HAP-1 (cell line): ENCODE results near the gene FLVCR1.
"Not testable (repeated sequence)": the region's sequence is repeated elsewhere in the genome, so short reads cannot be mapped to it uniquely, and the experiment has no call there.

Source experiments
- DNase-seq, 2 experiments: peaks; one replicate each; pipeline ENCODE4 v3.0.0-alpha.2; 2016 to 2020; ENCODE audit warnings: low spot score in 2 of 2
- H3K27me3 ChIP-seq: fragments of 250-450 bp; sonication (Bioruptor Pico); 2 replicates; pipeline ENCODE4 v1.5.1; 2020; ENCODE audit warnings: low read depth, mild to moderate bottlenecking, moderate library complexity
- H3K36me3 ChIP-seq: fragments of 250-450 bp; sonication (Bioruptor Pico); replicated peaks from 2 replicates; pipeline ENCODE4 v1.5.1; 2020; ENCODE audit warnings: mild to moderate bottlenecking
- H3K4me1 ChIP-seq: fragments of 250-450 bp; sonication (Bioruptor Pico); 2 replicates; pipeline ENCODE4 v1.5.1; 2020; ENCODE audit warnings: mild to moderate bottlenecking
- H3K4me3 ChIP-seq: fragments of 250-450 bp; sonication (Bioruptor Pico); 2 replicates; pipeline ENCODE4 v1.5.1; 2020; ENCODE audit warnings: mild to moderate bottlenecking, moderate library complexity
- H3K9me3 ChIP-seq: fragments of 250-450 bp; sonication (Bioruptor Pico); 2 replicates; pipeline ENCODE4 v1.5.1; 2020; ENCODE audit warnings: mild to moderate bottlenecking, moderate library complexity
- in situ Hi-C: fragments of 300-500 bp; cut with MboI; formaldehyde crosslinking; loops from 3 replicates; pipeline ENCODE4 v1.14.3; 2020; ENCODE audit warnings: low sequenced_read_pairs, inconsistent platforms, mixed read lengths

FLVCR1 gene

GRCh38 chr1:212914110-212914509, 56.0 kb downstream of the FLVCR1 start:
- DNase-seq, H3K4me3 ChIP-seq, H3K27me3 ChIP-seq, H3K36me3 ChIP-seq, H3K9me3 ChIP-seq, in situ Hi-C loops: not testable (repeated sequence)
- peaks cover 34% of the 10 kb centered on the region for H3K4me1 ChIP-seq

- H3K4me3 ChIP-seq = no peak overlapping the region
- in situ Hi-C loops = no loop called here
- peaks cover 29% of the 10 kb centered on the region for H3K4me1 ChIP-seq
- peak; percentile 53 to 76 for DNase-seq
- H3K27me3 ChIP-seq = no peaks in the 10 kb centered on the region
- H3K9me3 ChIP-seq = no peaks in the 10 kb centered on the region
- no peaks in the 10 kb centered on the region for H3K36me3 ChIP-seq
Observed at GRCh38 chr1:212914789-212915188, 56.7 kb downstream of the FLVCR1 start.

- no peaks in the 10 kb centered on the region for H3K36me3 ChIP-seq
- peak; percentile 78 to 87 for DNase-seq
- H3K4me3 ChIP-seq = no peak overlapping the region
- in situ Hi-C loops = no loop called here
- no peaks in the 10 kb centered on the region for H3K27me3 ChIP-seq
- no peaks in the 10 kb centered on the region for H3K9me3 ChIP-seq
- H3K4me1 ChIP-seq = peaks cover 27% of the 10 kb centered on the region
Observed at GRCh38 chr1:212915245-212916091, 57.4 kb downstream of the FLVCR1 start.

- in situ Hi-C loops = no loop called here
Observed at GRCh38 chr1:212916481-212917133, 58.5 kb downstream of the FLVCR1 start.

GRCh38 chr1:212917134-212917485, 59.0 kb downstream of the FLVCR1 start:
- Histone ChIP-seq H3K4me3 (no peak overlapping the region), H3K36me3 (no peaks in the 10 kb centered on the region), H3K27me3 (no peaks in the 10 kb centered on the region), H3K9me3 (no peaks in the 10 kb centered on the region), H3K4me1 (peaks cover 27% of the 10 kb centered on the region)
- DNase-seq = no peak
- in situ Hi-C loops = no loop called here

More at GRCh38 chr1:212916481-212917133, 58.5 kb downstream of the FLVCR1 start:
- Histone ChIP-seq H3K36me3 (no peaks in the 10 kb centered on the region), H3K4me3 (no peak overlapping the region), H3K27me3 (no peaks in the 10 kb centered on the region), H3K4me1 (peaks cover 27% of the 10 kb centered on the region), H3K9me3 (no peaks in the 10 kb centered on the region)
- DNase-seq = peak; percentile 28 to 64

- Histone ChIP-seq H3K36me3 (no peaks in the 10 kb centered on the region), H3K9me3 (no peaks in the 10 kb centered on the region), H3K27me3 (no peaks in the 10 kb centered on the region), H3K4me1 (peaks cover 27% of the 10 kb centered on the region), H3K4me3 (no peak overlapping the region)
- in situ Hi-C loops = no loop called here
- DNase-seq = no peak
Observed at GRCh38 chr1:212917858-212918257, 59.8 kb downstream of the FLVCR1 start.

- in situ Hi-C loops = no loop called here
- no peak for DNase-seq
- Histone ChIP-seq H3K9me3 (no peaks in the 10 kb centered on the region), H3K4me3 (no peak overlapping the region), H3K4me1 (peaks cover 27% of the 10 kb centered on the region), H3K36me3 (no peaks in the 10 kb centered on the region), H3K27me3 (no peaks in the 10 kb centered on the region)
Observed at GRCh38 chr1:212918824-212919223, 60.7 kb downstream of the FLVCR1 start.

- in situ Hi-C loops = no loop called here
- DNase-seq = no peak
- H3K36me3 ChIP-seq = no peaks in the 10 kb centered on the region
- H3K27me3 ChIP-seq = no peaks in the 10 kb centered on the region
- H3K4me1 ChIP-seq = peaks cover 18% of the 10 kb centered on the region
- H3K4me3 ChIP-seq = no peak overlapping the region
- H3K9me3 ChIP-seq = no peaks in the 10 kb centered on the region
Observed at GRCh38 chr1:212920246-212920645, 62.2 kb downstream of the FLVCR1 start.

- Histone ChIP-seq H3K4me3 (no peak overlapping the region), H3K4me1 (peaks cover 11% of the 10 kb centered on the region)
- in situ Hi-C loops = no loop called here
Observed at GRCh38 chr1:212920896-212921295, 62.8 kb downstream of the FLVCR1 start.

GRCh38 chr1:212922016-212922415, 63.9 kb downstream of the FLVCR1 start:
- no peaks in the 10 kb centered on the region for H3K36me3 ChIP-seq
- H3K27me3 ChIP-seq = no peaks in the 10 kb centered on the region
- no peaks in the 10 kb centered on the region for H3K9me3 ChIP-seq
- no peak overlapping the region for H3K4me3 ChIP-seq
- H3K4me1 ChIP-seq = peaks cover under 1% of the 10 kb centered on the region; the same call in 1 of the 2 replicates
- in situ Hi-C loops = no loop called here
- no peak for DNase-seq

More at GRCh38 chr1:212920896-212921295, 62.8 kb downstream of the FLVCR1 start:
- Histone ChIP-seq H3K27me3 (no peaks in the 10 kb centered on the region), H3K36me3 (no peaks in the 10 kb centered on the region), H3K9me3 (no peaks in the 10 kb centered on the region)
- DNase-seq = no peak

- in situ Hi-C loops = no loop called here
- no peak for DNase-seq
- Histone ChIP-seq H3K36me3 (no peaks in the 10 kb centered on the region), H3K27me3 (no peaks in the 10 kb centered on the region), H3K4me1 (peaks cover 17% of the 10 kb centered on the region), H3K9me3 (no peaks in the 10 kb centered on the region), H3K4me3 (no peak overlapping the region)
Observed at GRCh38 chr1:212926372-212926771, 68.3 kb downstream of the FLVCR1 start.

- Histone ChIP-seq H3K4me1 (peaks cover 18% of the 10 kb centered on the region), H3K9me3 (no peaks in the 10 kb centered on the region), H3K27me3 (no peaks in the 10 kb centered on the region), H3K36me3 (no peaks in the 10 kb centered on the region), H3K4me3 (no peak overlapping the region)
- peak; percentile 79 to 89 for DNase-seq
- in situ Hi-C loops = no loop called here
Observed at GRCh38 chr1:212928323-212929291, 70.5 kb downstream of the FLVCR1 start.

GRCh38 chr1:212930986-212931678, 73.1 kb downstream of the FLVCR1 start:
- H3K27me3 ChIP-seq = no peaks in the 10 kb centered on the region
- no peak for DNase-seq
- in situ Hi-C loops = loop anchor here (5.0 kb wide), 1 partner anchor 51 kb away; no protein-coding TSS in a partner anchor
- no peak overlapping the region for H3K4me3 ChIP-seq
- H3K36me3 ChIP-seq = no peaks in the 10 kb centered on the region
- H3K9me3 ChIP-seq = no peaks in the 10 kb centered on the region
- H3K4me1 ChIP-seq = peaks cover 21% of the 10 kb centered on the region
